ENCODE data around the gene SSBP2. TPM values are rescaled to one million over a fixed set of nuclear protein-coding genes. Genes with fewer than 3 reads are reported as not detected.

The SSBP2 gene
- total and polyA plus RNA-seq, 8 donors: 0.87 to 86.2 (median 24.6) TPM

GRCh38 chr5:81525690-81526089 is 225.2 kb downstream of the SSBP2 start:
- no peak overlapping the region for H3K4me3 ChIP-seq
- H3K36me3 ChIP-seq: no peaks in the 10 kb centered on the region
- no peaks in the 10 kb centered on the region for H3K9me3 ChIP-seq
- no peak overlapping the region for H3K27ac ChIP-seq
- no peak for TF ChIP-seq EP300 (IDR thresholded peaks at IDR 0.05)
- peaks cover 0 to 5% (median 0%) of the 10 kb centered on the region in 4 donors for H3K4me1 ChIP-seq
- DNase-seq: no peak
- no peaks in the 10 kb centered on the region for H3K27me3 ChIP-seq
- 66 to 80% (median 74%) methylated on average over 2 of the region's 2 CpGs for WGBS, 5 donors
- intact Hi-C loops (cut with DNase I; ENCODE audit: low total_unique reads): no loop called here

GRCh38 chr5:81524015-81524414 is 226.9 kb downstream of the SSBP2 start:
- Histone ChIP-seq H3K27ac (no peak overlapping the region), H3K4me1 (peaks cover 0 to 5% (median 0%) of the 10 kb centered on the region in 4 donors), H3K4me3 (no peak overlapping the region), H3K36me3 (no peaks in the 10 kb centered on the region), H3K27me3 (no peaks in the 10 kb centered on the region), H3K9me3 (no peaks in the 10 kb centered on the region)
- intact Hi-C loops (cut with DNase I; ENCODE audit: low total_unique reads): no loop called here
- TF ChIP-seq POLR2A (IDR thresholded peaks at IDR 0.05): no peak
- TF ChIP-seq POLR2AphosphoS5 (IDR thresholded peaks at IDR 0.05): no peak
- TF ChIP-seq, protein P1, sequence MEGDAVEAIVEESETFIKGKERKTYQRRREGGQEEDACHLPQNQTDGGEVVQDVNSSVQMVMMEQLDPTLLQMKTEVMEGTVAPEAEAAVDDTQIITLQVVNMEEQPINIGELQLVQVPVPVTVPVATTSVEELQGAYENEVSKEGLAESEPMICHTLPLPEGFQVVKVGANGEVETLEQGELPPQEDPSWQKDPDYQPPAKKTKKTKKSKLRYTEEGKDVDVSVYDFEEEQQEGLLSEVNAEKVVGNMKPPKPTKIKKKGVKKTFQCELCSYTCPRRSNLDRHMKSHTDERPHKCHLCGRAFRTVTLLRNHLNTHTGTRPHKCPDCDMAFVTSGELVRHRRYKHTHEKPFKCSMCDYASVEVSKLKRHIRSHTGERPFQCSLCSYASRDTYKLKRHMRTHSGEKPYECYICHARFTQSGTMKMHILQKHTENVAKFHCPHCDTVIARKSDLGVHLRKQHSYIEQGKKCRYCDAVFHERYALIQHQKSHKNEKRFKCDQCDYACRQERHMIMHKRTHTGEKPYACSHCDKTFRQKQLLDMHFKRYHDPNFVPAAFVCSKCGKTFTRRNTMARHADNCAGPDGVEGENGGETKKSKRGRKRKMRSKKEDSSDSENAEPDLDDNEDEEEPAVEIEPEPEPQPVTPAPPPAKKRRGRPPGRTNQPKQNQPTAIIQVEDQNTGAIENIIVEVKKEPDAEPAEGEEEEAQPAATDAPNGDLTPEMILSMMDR (IDR thresholded peaks at IDR 0.05): no peak
- TF ChIP-seq EP300 (IDR thresholded peaks at IDR 0.05): no peak
- DNase-seq: no peak

DNA sequence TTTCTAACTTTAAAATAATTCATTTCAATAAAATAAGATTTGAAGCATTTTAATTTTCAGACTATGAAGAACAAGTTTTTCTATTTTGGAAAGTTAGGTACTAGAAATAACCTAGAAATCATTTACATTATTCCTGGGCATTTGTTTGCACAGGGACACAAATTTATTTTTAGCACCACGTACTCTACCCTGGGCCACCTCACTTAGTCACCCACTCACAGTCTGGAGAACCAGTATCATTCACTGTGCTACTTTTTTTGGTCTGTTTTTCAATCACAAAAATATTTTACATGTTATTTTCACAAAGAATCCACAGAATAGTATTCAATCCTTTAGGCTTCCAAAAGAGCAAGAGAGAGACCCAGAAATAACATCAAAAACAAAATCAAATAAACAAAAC is 228.3 kb downstream of the SSBP2 start:
- H3K27me3 ChIP-seq: no peaks in the 10 kb centered on the region
- DNase-seq: no peak
- H3K4me1 ChIP-seq: peaks cover 0 to 5% (median 0%) of the 10 kb centered on the region in 4 donors
- intact Hi-C loops (cut with DNase I; ENCODE audit: low total_unique reads): no loop called here
- H3K27ac ChIP-seq: no peak overlapping the region
- H3K9me3 ChIP-seq: no peaks in the 10 kb centered on the region
- no peaks in the 10 kb centered on the region for H3K36me3 ChIP-seq
- no peak overlapping the region for H3K4me3 ChIP-seq
- WGBS, 5 donors: 65 to 87% (median 75%) methylated on average over 1 of the region's 1 CpG
- no peak for TF ChIP-seq POLR2AphosphoS5 (IDR thresholded peaks at IDR 0.05)
- TF ChIP-seq, protein P1 (IDR thresholded peaks at IDR 0.05): no peak
- no peak for TF ChIP-seq POLR2A (IDR thresholded peaks at IDR 0.05)
- TF ChIP-seq EP300 (IDR thresholded peaks at IDR 0.05): no peak

DNA sequence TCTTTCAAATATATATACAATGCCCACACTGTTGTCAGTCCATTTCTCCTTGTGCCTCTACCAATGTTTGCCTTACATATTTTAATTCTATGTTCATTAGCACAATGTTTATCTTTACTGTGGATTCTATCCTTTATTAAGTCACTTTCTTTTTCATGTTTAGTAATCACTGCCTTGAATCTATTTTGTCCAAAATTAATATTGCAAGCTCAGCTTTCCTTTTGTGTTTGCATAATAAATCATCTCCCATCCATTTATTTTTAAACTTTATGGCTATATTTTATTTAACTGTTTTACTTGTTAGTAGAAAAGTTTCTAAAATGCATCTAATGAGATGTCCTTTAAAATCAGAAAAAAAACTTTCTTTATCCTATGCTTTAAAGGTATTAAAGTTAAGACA is 230.1 kb downstream of the SSBP2 start:
- no peaks in the 10 kb centered on the region for H3K9me3 ChIP-seq
- no peaks in the 10 kb centered on the region for H3K36me3 ChIP-seq
- H3K4me1 ChIP-seq: peaks cover 0 to 5% (median 0%) of the 10 kb centered on the region in 4 donors
- H3K27ac ChIP-seq: no peak overlapping the region
- TF ChIP-seq POLR2AphosphoS5 (IDR thresholded peaks at IDR 0.05) (no peak), EP300 (IDR thresholded peaks at IDR 0.05) (no peak), POLR2A (IDR thresholded peaks at IDR 0.05) (no peak)
- TF ChIP-seq, protein P1 (IDR thresholded peaks at IDR 0.05): no peak
- H3K4me3 ChIP-seq: no peak overlapping the region
- H3K27me3 ChIP-seq: no peaks in the 10 kb centered on the region
- no peak for DNase-seq
- intact Hi-C loops (cut with DNase I; ENCODE audit: low total_unique reads): no loop called here

GRCh38 chr5:81519217-81519905 is 231.5 kb downstream of the SSBP2 start:
- H3K36me3 ChIP-seq: no peaks in the 10 kb centered on the region
- no peaks in the 10 kb centered on the region for H3K27me3 ChIP-seq
- WGBS, 5 donors: 85 to 97% (median 95%) methylated on average over 2 of the region's 2 CpGs
- no peak for DNase-seq
- no peaks in the 10 kb centered on the region for H3K9me3 ChIP-seq
- no peak overlapping the region for H3K27ac ChIP-seq
- intact Hi-C loops (cut with DNase I; ENCODE audit: low total_unique reads): loop anchor here (10.0 kb wide), 1 partner anchor 345 kb away; no protein-coding TSS in a partner anchor
- TF ChIP-seq POLR2AphosphoS5 (IDR thresholded peaks at IDR 0.05) (no peak), POLR2A (IDR thresholded peaks at IDR 0.05) (no peak), EP300 (IDR thresholded peaks at IDR 0.05) (no peak)
- TF ChIP-seq, protein P1 (IDR thresholded peaks at IDR 0.05): no peak
- no peak overlapping the region for H3K4me3 ChIP-seq
- H3K4me1 ChIP-seq: peaks cover 0 to 5% (median 0%) of the 10 kb centered on the region in 4 donors

Data from stomach (tissue), 9 donors.